Activated naive CD8-positive, alpha-beta T cell treated with anti-CD3 and anti-CD28 coated beads, Interleukin-2, amount 50 U/mL, for 24 hours (primary cell): ENCODE measurements around the gene DEPP1.

Experiments
- ATAC-seq: fragments of 150-1000 bp; cut with Tn5 transposase; one replicate; pipeline ENCODE4 v1.10.0; 2021
- DNase-seq: peaks from one replicate; pipeline ENCODE4 v3.0.0; 2021
- H3K27ac Mint-ChIP-seq: one replicate; pipeline ENCODE4 v1.8.0; 2021; ENCODE audit warnings: mild to moderate bottlenecking, mixed read lengths
- H3K27me3 Mint-ChIP-seq: one replicate; pipeline ENCODE4 v1.8.0; 2021; ENCODE audit warnings: mixed read lengths
- H3K36me3 Mint-ChIP-seq: one replicate; pipeline ENCODE4 v1.8.0; 2021; ENCODE audit warnings: low read depth, mixed read lengths
- H3K4me1 Mint-ChIP-seq: one replicate; pipeline ENCODE4 v1.8.0; 2021; ENCODE audit warnings: mixed read lengths
- H3K4me3 Mint-ChIP-seq: one replicate; pipeline ENCODE4 v1.8.0; 2021; ENCODE audit warnings: mild to moderate bottlenecking, moderate library complexity, mixed read lengths
- H3K9me3 Mint-ChIP-seq: one replicate; pipeline ENCODE4 v1.8.0; 2021; ENCODE audit warnings: mixed read lengths

The DEPP1 gene

GRCh38 chr10:44958898-44959246 lies 19.7 kb downstream of the DEPP1 start:
- peaks cover 7% of the 10 kb centered on the region for H3K36me3 Mint-ChIP-seq
- DNase-seq (no peak), ATAC-seq (no peak)
- peak overlapping the region; percentile 56 for H3K27ac Mint-ChIP-seq
- H3K27me3 Mint-ChIP-seq, result peaks cover 2% of the 10 kb centered on the region
- peak overlapping the region; percentile 84 for H3K4me3 Mint-ChIP-seq
- no peaks in the 10 kb centered on the region for H3K9me3 Mint-ChIP-seq
- H3K4me1 Mint-ChIP-seq, result peaks cover 21% of the 10 kb centered on the region

GRCh38 chr10:44958196-44958897 lies 20.3 kb downstream of the DEPP1 start:
- Mint-ChIP-seq H3K4me3 (peak overlapping the region; percentile 84), H3K9me3 (no peaks in the 10 kb centered on the region), H3K36me3 (peaks cover 7% of the 10 kb centered on the region), H3K4me1 (peaks cover 21% of the 10 kb centered on the region), H3K27ac (peak overlapping the region; percentile 56), H3K27me3 (peaks cover 2% of the 10 kb centered on the region)
- DNase-seq (no peak), ATAC-seq (no peak)

- Mint-ChIP-seq H3K36me3 (peaks cover 7% of the 10 kb centered on the region), H3K27me3 (no peaks in the 10 kb centered on the region), H3K4me1 (peaks cover 21% of the 10 kb centered on the region), H3K9me3 (no peaks in the 10 kb centered on the region), H3K27ac (no peak overlapping the region), H3K4me3 (no peak overlapping the region)
- no peak for ATAC-seq
- DNase-seq, result no peak
Measured at GRCh38 chr10:44956717-44957706, 21.6 kb downstream of the DEPP1 start.

GRCh38 chr10:44956226-44956625 lies 22.4 kb downstream of the DEPP1 start:
- Mint-ChIP-seq H3K27ac (no peak overlapping the region), H3K4me1 (peaks cover 21% of the 10 kb centered on the region), H3K27me3 (no peaks in the 10 kb centered on the region), H3K36me3 (peaks cover 7% of the 10 kb centered on the region), H3K4me3 (no peak overlapping the region), H3K9me3 (no peaks in the 10 kb centered on the region)
- DNase-seq, result no peak
- no peak for ATAC-seq

GRCh38 chr10:44955413-44956070 lies 23.1 kb downstream of the DEPP1 start:
- ATAC-seq (no peak), DNase-seq (no peak)
- Mint-ChIP-seq H3K4me1 (peaks cover 21% of the 10 kb centered on the region), H3K9me3 (no peaks in the 10 kb centered on the region), H3K4me3 (no peak overlapping the region), H3K36me3 (peaks cover 7% of the 10 kb centered on the region), H3K27me3 (no peaks in the 10 kb centered on the region), H3K27ac (no peak overlapping the region)

- Mint-ChIP-seq H3K27ac (no peak overlapping the region), H3K4me3 (no peak overlapping the region), H3K27me3 (no peaks in the 10 kb centered on the region), H3K9me3 (no peaks in the 10 kb centered on the region), H3K4me1 (peaks cover 18% of the 10 kb centered on the region), H3K36me3 (peaks cover 7% of the 10 kb centered on the region)
- DNase-seq (no peak), ATAC-seq (no peak)
Measured at GRCh38 chr10:44954962-44955361, 23.6 kb downstream of the DEPP1 start.

- no peak overlapping the region for H3K4me3 Mint-ChIP-seq
- H3K27ac Mint-ChIP-seq, result no peak overlapping the region
- no peak for ATAC-seq
- H3K9me3 Mint-ChIP-seq, result no peaks in the 10 kb centered on the region
- H3K36me3 Mint-ChIP-seq, result peaks cover 7% of the 10 kb centered on the region
- no peak for DNase-seq
- H3K4me1 Mint-ChIP-seq, result peaks cover 17% of the 10 kb centered on the region
- no peaks in the 10 kb centered on the region for H3K27me3 Mint-ChIP-seq
Measured at GRCh38 chr10:44954042-44954441, 24.6 kb downstream of the DEPP1 start.

GRCh38 chr10:44952779-44953231 lies 25.8 kb downstream of the DEPP1 start:
- Mint-ChIP-seq H3K4me3 (no peak overlapping the region), H3K27me3 (no peaks in the 10 kb centered on the region), H3K4me1 (peaks cover 14% of the 10 kb centered on the region), H3K36me3 (peaks cover 7% of the 10 kb centered on the region), H3K27ac (no peak overlapping the region), H3K9me3 (no peaks in the 10 kb centered on the region)
- no peak for ATAC-seq
- no peak for DNase-seq

GRCh38 chr10:44951576-44952226 lies 26.9 kb downstream of the DEPP1 start:
- no peak overlapping the region for H3K4me3 Mint-ChIP-seq
- ATAC-seq (no peak), DNase-seq (no peak)
- H3K27me3 Mint-ChIP-seq, result no peaks in the 10 kb centered on the region
- peaks cover 14% of the 10 kb centered on the region for H3K4me1 Mint-ChIP-seq
- peaks cover 4% of the 10 kb centered on the region for H3K36me3 Mint-ChIP-seq
- H3K27ac Mint-ChIP-seq, result no peak overlapping the region
- no peaks in the 10 kb centered on the region for H3K9me3 Mint-ChIP-seq

GRCh38 chr10:44950326-44951225 lies 28.0 kb downstream of the DEPP1 start:
- no peak for ATAC-seq
- H3K36me3 Mint-ChIP-seq, result peaks cover 3% of the 10 kb centered on the region
- H3K4me3 Mint-ChIP-seq, result no peak overlapping the region
- H3K9me3 Mint-ChIP-seq, result no peaks in the 10 kb centered on the region
- H3K27me3 Mint-ChIP-seq, result no peaks in the 10 kb centered on the region
- no peak overlapping the region for H3K27ac Mint-ChIP-seq
- peaks cover 19% of the 10 kb centered on the region for H3K4me1 Mint-ChIP-seq
- no peak for DNase-seq

GRCh38 chr10:44949915-44950314 lies 28.7 kb downstream of the DEPP1 start:
- no peak overlapping the region for H3K4me3 Mint-ChIP-seq
- no peak for DNase-seq
- ATAC-seq, result no peak
- H3K27ac Mint-ChIP-seq, result no peak overlapping the region
- peaks cover 4% of the 10 kb centered on the region for H3K9me3 Mint-ChIP-seq
- H3K36me3 Mint-ChIP-seq, result peaks cover 5% of the 10 kb centered on the region
- peaks cover 2% of the 10 kb centered on the region for H3K27me3 Mint-ChIP-seq
- H3K4me1 Mint-ChIP-seq, result peaks cover 19% of the 10 kb centered on the region

GRCh38 chr10:44949127-44949802 lies 29.3 kb downstream of the DEPP1 start:
- Mint-ChIP-seq H3K4me3 (no peak overlapping the region), H3K4me1 (peaks cover 19% of the 10 kb centered on the region), H3K36me3 (peaks cover 5% of the 10 kb centered on the region), H3K9me3 (peaks cover 11% of the 10 kb centered on the region), H3K27ac (no peak overlapping the region), H3K27me3 (peaks cover 2% of the 10 kb centered on the region)
- DNase-seq (no peak), ATAC-seq (no peak)

- ATAC-seq (no peak), DNase-seq (no peak)
- Mint-ChIP-seq H3K4me3 (no peak overlapping the region), H3K27me3 (peaks cover 2% of the 10 kb centered on the region), H3K4me1 (peaks cover 19% of the 10 kb centered on the region), H3K27ac (no peak overlapping the region), H3K9me3 (peaks cover 14% of the 10 kb centered on the region), H3K36me3 (peaks cover 2% of the 10 kb centered on the region)
Measured at GRCh38 chr10:44948642-44949041, 30.0 kb downstream of the DEPP1 start.
